Activated naive CD4-positive, alpha-beta T cell treated with anti-CD3 and anti-CD28 coated beads for 36 hours (primary cell): ENCODE data around the gene PAK1. TPM values are rescaled to one million over a fixed set of nuclear protein-coding genes. Genes with fewer than 3 reads are reported as not detected.
A peak's percentile ranks its signal among the peaks of the same experiment; 100 is the strongest.

Source experiments
- CTCF ChIA-PET: fragments of 350-600 bp; sonication (Branson Sonifier 250); formaldehyde crosslinking; loops from one replicate; lab custom pipeline; 2021; ENCODE audit warnings: antibody characterized with exemption; lab: Charles Lee
- DNase-seq: peaks from one replicate; pipeline ENCODE4 v3.0.0-alpha.2; 2020
- H3K27ac Mint-ChIP-seq: one replicate; pipeline ENCODE4 v1.8.0; 2021; ENCODE audit warnings: mild to moderate bottlenecking, mixed read lengths
- H3K27me3 Mint-ChIP-seq: one replicate; pipeline ENCODE4 v1.8.0; 2021; ENCODE audit warnings: low read depth, mixed read lengths
- H3K36me3 Mint-ChIP-seq: one replicate; pipeline ENCODE4 v1.8.0; 2021; ENCODE audit warnings: low read depth, mixed read lengths
- H3K4me1 Mint-ChIP-seq: one replicate; pipeline ENCODE4 v1.8.0; 2021; ENCODE audit warnings: low read depth, mixed read lengths
- H3K4me3 Mint-ChIP-seq: one replicate; pipeline ENCODE4 v1.8.0; 2021; ENCODE audit warnings: mild to moderate bottlenecking, moderate library complexity, mixed read lengths
- H3K9me3 Mint-ChIP-seq: one replicate; pipeline ENCODE4 v1.8.0; 2021; ENCODE audit warnings: mixed read lengths
- intact Hi-C: fragments of 100-400 bp; cut with micrococcal nuclease; formaldehyde crosslinking; loops from one replicate; pipeline ENCODE4 v1.15.1; 2023
- total RNA-seq, 2 experiments: library from RNA; stranded (reverse); gene quantifications; one replicate each; pipeline ENCODE4 v1.2.3, GENCODE V29; 2021

Gene PAK1
- total RNA-seq, 2 experiments from 2014 or later, result 45.8 to 49.5 TPM

DNA sequence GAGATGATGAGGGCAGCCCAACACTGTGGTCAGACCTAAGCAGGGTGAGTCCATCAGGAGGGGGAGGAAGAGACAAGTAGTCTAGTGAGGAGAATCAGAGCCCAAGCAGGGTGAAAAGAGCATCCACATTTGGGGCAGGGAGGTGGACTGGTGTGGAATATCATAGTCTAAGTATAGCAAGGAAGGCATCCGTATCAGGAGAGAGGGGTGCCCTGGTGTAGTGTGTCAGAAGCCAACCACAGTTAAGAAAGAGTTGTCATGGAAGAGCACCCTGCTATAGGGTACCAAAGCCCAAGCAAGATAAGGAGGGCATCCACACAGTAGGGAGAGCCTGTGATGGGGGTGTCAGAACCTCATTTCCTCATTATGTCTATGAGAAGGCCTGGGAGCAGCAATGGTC is 45.3 kb downstream of the PAK1 start:
- CTCF ChIA-PET, result no interaction called here
- Mint-ChIP-seq H3K27ac (no peak overlapping the region), H3K4me3 (no peak overlapping the region)

DNA sequence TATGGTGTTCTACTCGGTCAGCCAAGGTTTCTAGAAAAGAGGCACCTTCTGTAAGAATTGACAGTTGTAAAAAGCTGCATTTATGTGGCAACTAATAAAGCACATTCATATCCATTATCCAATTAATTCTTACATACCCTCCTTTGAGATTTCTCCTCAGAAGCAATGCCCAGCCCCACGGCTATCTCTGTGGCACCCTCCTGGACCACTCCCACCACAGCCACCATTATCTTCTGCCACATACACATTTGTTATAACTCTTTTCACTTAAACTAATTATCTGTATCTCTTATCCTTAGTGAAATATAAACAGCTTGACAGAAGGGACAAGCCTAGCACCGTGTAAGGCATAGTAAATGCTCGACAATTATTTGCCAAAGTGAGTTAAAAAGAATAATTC is 48.5 kb downstream of the PAK1 start:
- H3K27me3 Mint-ChIP-seq, result peaks cover 1% of the 10 kb centered on the region
- H3K4me3 Mint-ChIP-seq, result no peak overlapping the region
- intact Hi-C loops, result no loop called here
- no peaks in the 10 kb centered on the region for H3K9me3 Mint-ChIP-seq
- no peak overlapping the region for H3K27ac Mint-ChIP-seq
- CTCF ChIA-PET, result interaction anchor here (0.5 to 1.0 kb wide), 2 partner anchors 123 to 566 kb away, joined by 3 to 4 read pairs; no protein-coding TSS in a partner anchor
- DNase-seq, result no peak
- H3K36me3 Mint-ChIP-seq, result peaks cover 2% of the 10 kb centered on the region
- no peaks in the 10 kb centered on the region for H3K4me1 Mint-ChIP-seq

More for the DNA sequence above, 45.3 kb downstream of the PAK1 start:
- Mint-ChIP-seq H3K4me1 (no peaks in the 10 kb centered on the region), H3K27me3 (peaks cover 3% of the 10 kb centered on the region), H3K9me3 (no peaks in the 10 kb centered on the region), H3K36me3 (peaks cover 2% of the 10 kb centered on the region)
- DNase-seq, result no peak
- intact Hi-C loops, result no loop called here

- Mint-ChIP-seq H3K27me3 (peaks cover 1% of the 10 kb centered on the region), H3K4me3 (no peak overlapping the region), H3K4me1 (no peaks in the 10 kb centered on the region), H3K36me3 (peaks cover 2% of the 10 kb centered on the region), H3K9me3 (no peaks in the 10 kb centered on the region), H3K27ac (no peak overlapping the region)
- CTCF ChIA-PET, result interaction anchor here (0.5 kb wide), 1 partner anchor 565 kb away, joined by 3 read pairs; no protein-coding TSS in a partner anchor
- intact Hi-C loops, result no loop called here
- no peak for DNase-seq
These were observed 49.2 kb downstream of the PAK1 start for GRCh38 chr11:77424644-77425043.

DNA sequence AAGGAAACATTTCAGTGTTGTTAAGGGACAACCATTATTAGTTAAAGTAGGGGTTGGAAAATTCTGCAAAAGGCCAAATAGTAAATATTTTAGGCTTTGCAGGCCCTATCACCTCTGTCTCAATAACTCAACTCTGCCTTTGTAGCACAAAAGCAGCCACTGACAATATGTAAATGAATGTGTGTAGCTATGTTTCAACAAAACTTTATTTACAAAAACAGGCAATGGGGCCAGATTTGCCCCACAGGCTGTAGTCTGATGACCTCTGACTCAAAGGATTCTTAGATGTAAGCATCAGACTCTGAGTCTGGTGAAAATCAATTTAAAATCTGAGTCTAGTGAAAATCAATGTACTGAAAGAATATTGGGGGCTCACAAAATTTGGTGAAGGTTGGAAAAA is 50.3 kb downstream of the PAK1 start:
- Mint-ChIP-seq H3K36me3 (peaks cover 2% of the 10 kb centered on the region), H3K4me1 (peaks cover 1% of the 10 kb centered on the region), H3K27ac (no peak overlapping the region), H3K27me3 (no peaks in the 10 kb centered on the region), H3K9me3 (no peaks in the 10 kb centered on the region), H3K4me3 (no peak overlapping the region)
- CTCF ChIA-PET, result no interaction called here
- no peak for DNase-seq
- intact Hi-C loops, result no loop called here

GRCh38 chr11:77422687-77423086 is 51.2 kb downstream of the PAK1 start:
- Mint-ChIP-seq H3K36me3 (no peaks in the 10 kb centered on the region), H3K4me1 (peaks cover 4% of the 10 kb centered on the region), H3K27ac (no peak overlapping the region), H3K4me3 (no peak overlapping the region), H3K27me3 (no peaks in the 10 kb centered on the region), H3K9me3 (no peaks in the 10 kb centered on the region)
- CTCF ChIA-PET, result no interaction called here
- intact Hi-C loops, result no loop called here
- DNase-seq, result no peak

GRCh38 chr11:77421041-77421723 is 52.7 kb downstream of the PAK1 start:
- peaks cover 4% of the 10 kb centered on the region for H3K4me1 Mint-ChIP-seq
- H3K9me3 Mint-ChIP-seq, result no peaks in the 10 kb centered on the region
- CTCF ChIA-PET, result interaction anchor here (0.5 kb wide), 1 partner anchor 28 kb away, joined by 3 read pairs; no protein-coding TSS in a partner anchor
- H3K27me3 Mint-ChIP-seq, result no peaks in the 10 kb centered on the region
- H3K4me3 Mint-ChIP-seq, result no peak overlapping the region
- H3K27ac Mint-ChIP-seq, result no peak overlapping the region
- no peaks in the 10 kb centered on the region for H3K36me3 Mint-ChIP-seq
- no peak for DNase-seq
- intact Hi-C loops, result no loop called here

DNA sequence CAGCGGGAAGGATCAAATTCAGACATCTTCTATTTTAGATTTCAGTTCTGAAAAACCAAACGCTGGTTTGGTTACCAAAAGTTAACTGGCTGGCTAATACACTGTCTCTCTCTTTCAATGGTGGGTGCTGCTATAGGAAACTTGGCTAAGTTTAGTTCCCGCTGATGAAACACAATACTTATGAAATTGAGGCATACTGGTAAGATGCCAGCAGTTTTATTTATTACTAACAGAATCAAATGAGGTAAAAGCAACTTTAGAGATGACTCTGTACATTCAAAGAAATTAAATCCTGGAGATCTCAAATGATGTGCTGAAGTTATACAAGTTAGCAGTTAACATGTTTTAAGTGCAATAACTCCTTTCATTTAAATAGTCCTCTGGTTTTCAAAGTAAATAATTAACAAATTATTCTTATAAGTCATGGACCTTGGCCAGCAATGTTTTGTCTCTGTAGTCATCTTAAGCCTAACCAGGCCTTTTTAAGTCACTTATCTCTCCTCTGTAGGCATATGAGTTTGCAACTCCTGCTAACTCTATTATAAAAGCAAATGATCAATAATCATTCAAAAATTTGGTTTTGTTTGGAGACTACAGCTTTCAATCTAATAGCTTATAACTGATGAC is 54.8 kb downstream of the PAK1 start:
- no peak for DNase-seq
- Mint-ChIP-seq H3K27ac (no peak overlapping the region), H3K9me3 (no peaks in the 10 kb centered on the region), H3K4me1 (peaks cover 4% of the 10 kb centered on the region), H3K4me3 (no peak overlapping the region), H3K27me3 (no peaks in the 10 kb centered on the region), H3K36me3 (no peaks in the 10 kb centered on the region)
- intact Hi-C loops, result no loop called here
- CTCF ChIA-PET, result no interaction called here

- H3K4me1 Mint-ChIP-seq, result peaks cover 4% of the 10 kb centered on the region
- no peaks in the 10 kb centered on the region for H3K27me3 Mint-ChIP-seq
- no peak overlapping the region for H3K4me3 Mint-ChIP-seq
- intact Hi-C loops, result no loop called here
- H3K9me3 Mint-ChIP-seq, result no peaks in the 10 kb centered on the region
- no peak for DNase-seq
- CTCF ChIA-PET, result no interaction called here
- H3K27ac Mint-ChIP-seq, result no peak overlapping the region
- H3K36me3 Mint-ChIP-seq, result no peaks in the 10 kb centered on the region
These were observed 55.5 kb downstream of the PAK1 start for GRCh38 chr11:77418155-77418970.

GRCh38 chr11:77416357-77416756 is 57.5 kb downstream of the PAK1 start:
- intact Hi-C loops, result no loop called here
- no peaks in the 10 kb centered on the region for H3K9me3 Mint-ChIP-seq

DNA sequence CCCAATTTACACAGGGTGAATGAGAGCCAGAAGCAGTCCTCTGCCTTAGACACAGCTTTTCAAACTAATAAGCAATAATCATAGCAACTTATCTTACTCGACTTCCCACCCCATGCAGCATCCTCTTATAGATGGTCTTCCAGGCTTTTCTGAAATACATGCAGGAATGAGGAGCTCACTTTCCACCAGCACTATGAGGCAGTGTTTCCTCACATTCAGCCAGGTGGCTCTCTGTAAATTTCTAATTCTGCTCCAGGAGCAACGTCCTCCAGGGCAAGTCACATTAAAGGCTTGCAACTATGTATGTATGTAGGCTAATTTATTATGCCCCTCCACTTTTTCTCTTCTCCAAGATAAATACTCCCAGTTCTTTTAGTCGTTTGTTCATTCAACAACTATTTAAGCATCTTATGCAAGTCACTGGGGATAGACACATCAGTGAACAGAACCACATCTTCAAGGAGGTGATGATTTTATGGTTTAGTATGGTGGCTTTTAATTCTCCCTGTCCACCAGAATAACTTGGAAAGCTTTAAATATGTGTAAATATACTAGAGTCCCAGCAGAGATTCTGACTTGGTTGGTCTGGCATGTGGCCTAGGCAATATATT is 59.9 kb downstream of the PAK1 start:
- DNase-seq, result no peak
- Mint-ChIP-seq H3K27ac (no peak overlapping the region), H3K4me1 (peaks cover 26% of the 10 kb centered on the region), H3K27me3 (no peaks in the 10 kb centered on the region), H3K4me3 (no peak overlapping the region), H3K36me3 (peaks cover 2% of the 10 kb centered on the region), H3K9me3 (no peaks in the 10 kb centered on the region)
- intact Hi-C loops, result loop anchor here (2.0 kb wide), 1 partner anchor 205 kb away; no protein-coding TSS in a partner anchor
- CTCF ChIA-PET, result interaction anchor here (0.6 to 1.3 kb wide), 2 partner anchors 12 to 48 kb away, joined by 3 to 5 read pairs; no protein-coding TSS in a partner anchor

More at GRCh38 chr11:77416357-77416756, 57.5 kb downstream of the PAK1 start:
- H3K27ac Mint-ChIP-seq, result no peak overlapping the region
- CTCF ChIA-PET, result no interaction called here
- peaks cover 15% of the 10 kb centered on the region for H3K4me1 Mint-ChIP-seq
- no peak for DNase-seq
- H3K36me3 Mint-ChIP-seq, result no peaks in the 10 kb centered on the region
- no peak overlapping the region for H3K4me3 Mint-ChIP-seq
- H3K27me3 Mint-ChIP-seq, result no peaks in the 10 kb centered on the region

- CTCF ChIA-PET, result interaction anchor here (1.3 to 1.8 kb wide), 4 partner anchors 11 to 136 kb away, joined by 3 to 8 read pairs (median 6); no protein-coding TSS in a partner anchor
These were observed 61.1 kb downstream of the PAK1 start for GRCh38 chr11:77412814-77413213.

More at GRCh38 chr11:77412814-77413213, 61.1 kb downstream of the PAK1 start:
- peaks cover 31% of the 10 kb centered on the region for H3K4me1 Mint-ChIP-seq
- no peak overlapping the region for H3K27ac Mint-ChIP-seq
- no peaks in the 10 kb centered on the region for H3K27me3 Mint-ChIP-seq
- DNase-seq, result no peak
- H3K36me3 Mint-ChIP-seq, result peaks cover 4% of the 10 kb centered on the region
- intact Hi-C loops, result loop anchor here (1.0 to 2.0 kb wide), 3 partner anchors 11 to 206 kb away; no protein-coding TSS in a partner anchor
- no peaks in the 10 kb centered on the region for H3K9me3 Mint-ChIP-seq
- H3K4me3 Mint-ChIP-seq, result peak overlapping the region; percentile 81
